Gastrocnemius medialis (tissue), 4 donors: Measurements from ENCODE around the gene CABP7. TPM values are rescaled to one million over a fixed set of nuclear protein-coding genes. Genes with fewer than 3 reads are reported as not detected.

Experiments used
- ATAC-seq, 2 donors: fragments of 150-250 bp; one replicate each; pipeline ENCODE4 v1.9.1; 2016
- DNase-seq, 2 donors: peaks; one replicate each; pipeline ENCODE4 v3.0.0-alpha.2; 2019
- H3K27ac ChIP-seq, 4 donors: fragments of 200-600 bp; sonication (generic); 1 replicate in 1 of 4; 2 replicates in 3 of 4; pipeline ENCODE4 v1.5.1; 2016 to 2018; ENCODE audit warnings: mild to moderate bottlenecking in 2 of 4, moderate library complexity in 1 of 4
- H3K27me3 ChIP-seq, 3 donors: fragments of 200-600 bp; sonication (generic) in 2 of 3; 1 replicate in 1 of 3; 2 replicates in 2 of 3; pipeline versions ENCODE4 v1.5.1 to v1.6.0; 2016 to 2019; ENCODE audit warnings: mild to moderate bottlenecking in 1 of 3, moderate library complexity in 1 of 3
- H3K36me3 ChIP-seq, 2 donors: fragments of 200-600 bp; sonication (generic) in 1 of 2; one replicate each; pipeline ENCODE4 v1.5.1; 2017 to 2018
- H3K4me1 ChIP-seq, 2 donors: fragments of 200-600 bp; sonication (generic) in 1 of 2; one replicate each; pipeline ENCODE4 v1.5.1; 2016 to 2017; ENCODE audit warnings: mild to moderate bottlenecking in 2 of 2
- H3K4me3 ChIP-seq, 4 donors: fragments of 200-600 bp; sonication (generic) in 3 of 4; 1 replicate in 1 of 4; 2 replicates in 3 of 4; pipeline ENCODE4 v1.5.1; 2016 to 2019; ENCODE audit warnings: mild to moderate bottlenecking in 2 of 4
- H3K9me3 ChIP-seq, 3 donors: fragments of 200-600 bp; sonication (generic) in 2 of 3; 1 replicate in 1 of 3; 2 replicates in 2 of 3; pipeline ENCODE4 v1.5.1; 2016 to 2019
- POLR2A ChIP-seq, 2 donors: fragments of 450-650 bp; IDR thresholded peaks; one replicate each; pipeline ENCODE4 v1.6.1; 2017; ENCODE audit warnings: antibody characterized with exemption in 2 of 2, mild to moderate bottlenecking in 2 of 2, moderate library complexity in 2 of 2
- in situ Hi-C, 4 donors: fragments of 200-750 bp; cut with MboI; loops; one replicate each; pipeline versions ENCODE4 v1.15.0 to v1.8.0; 2017; ENCODE audit warnings: low sequenced_read_pairs in 4 of 4
- intact Hi-C: fragments of 100-400 bp; cut with DNase I; formaldehyde crosslinking; loops from one replicate; pipeline ENCODE4 v1.15.1; 2023; ENCODE audit warnings: low total_unique reads
- total RNA-seq, 4 donors: library from RNA; depleted of rRNA; stranded (reverse); fragments of >200 nt; gene quantifications; one replicate each; pipeline versions ENCODE4 v1.1.0 to v1.2.3, GENCODE V29; 2016
- TF ChIP-seq, protein P1 (sequence below), 5 experiments: fragments of 450-650 bp in 3 of 5; fragments of 200-600 bp in 2 of 5; sonication (generic) in 2 of 5; IDR thresholded peaks in 4 of 5; conservative IDR thresholded peaks in 1 of 5; 1 replicate in 4 of 5; 2 replicates in 1 of 5; pipeline ENCODE4 v1.5.1; 2016 to 2019; ENCODE audit warnings: antibody characterized with exemption in 5 of 5, mild to moderate bottlenecking in 3 of 5, moderate library complexity in 3 of 5

The CABP7 gene
- total RNA-seq, result not detected

DNA sequence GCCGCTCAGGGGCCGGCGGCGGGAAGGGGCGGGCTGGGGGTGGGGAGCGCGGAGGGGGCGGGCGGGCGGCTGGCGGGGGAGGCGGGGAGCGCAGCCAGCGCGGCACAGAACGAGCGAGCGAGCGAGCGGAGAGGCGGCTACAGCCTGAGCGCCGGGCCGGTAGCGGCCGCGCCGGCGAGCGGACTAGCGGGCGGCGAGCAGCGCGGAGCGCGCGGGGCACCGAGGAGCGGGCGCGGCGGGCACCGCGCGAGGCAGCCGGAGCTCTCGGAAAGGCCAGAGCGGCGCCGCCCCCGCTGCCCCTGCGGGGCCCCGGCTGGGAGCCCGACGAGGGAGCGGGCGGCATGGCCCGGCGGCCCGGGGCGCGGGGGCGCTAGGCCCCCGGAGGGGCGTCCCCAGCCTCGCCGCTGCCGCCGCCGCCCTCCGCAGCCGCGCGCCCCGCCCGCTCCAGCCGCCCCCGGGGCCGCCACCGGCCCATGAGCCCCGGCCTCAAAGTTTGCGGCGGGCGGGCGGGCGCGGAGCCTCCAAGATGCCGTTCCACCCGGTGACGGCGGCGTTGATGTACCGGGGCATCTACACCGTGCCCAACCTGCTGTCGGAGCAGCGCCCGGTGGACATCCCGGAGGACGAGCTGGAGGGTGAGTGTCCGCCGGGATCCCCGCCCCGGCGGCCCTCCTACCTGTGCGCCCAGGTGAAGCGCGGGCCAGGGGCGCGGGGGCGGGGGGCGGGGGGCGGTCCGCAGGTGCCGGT lies at the start of gene CABP7:
CABP7 (plus strand) TSS at position 105 of the 747 bp plus-strand sequence; CDS start at position 527, 422 bp downstream.
- ATAC-seq, result no peak
- H3K4me1 ChIP-seq, result no peaks in the 10 kb centered on the region
- no peak within 1 kb of the TSS for H3K4me3 ChIP-seq
- intact Hi-C loops (no loop called here), in situ Hi-C loops (no loop called here)
- peaks cover 24 to 26% (median 24%) of the 10 kb centered on the region in 3 donors for H3K27me3 ChIP-seq
- TF ChIP-seq, protein P1, sequence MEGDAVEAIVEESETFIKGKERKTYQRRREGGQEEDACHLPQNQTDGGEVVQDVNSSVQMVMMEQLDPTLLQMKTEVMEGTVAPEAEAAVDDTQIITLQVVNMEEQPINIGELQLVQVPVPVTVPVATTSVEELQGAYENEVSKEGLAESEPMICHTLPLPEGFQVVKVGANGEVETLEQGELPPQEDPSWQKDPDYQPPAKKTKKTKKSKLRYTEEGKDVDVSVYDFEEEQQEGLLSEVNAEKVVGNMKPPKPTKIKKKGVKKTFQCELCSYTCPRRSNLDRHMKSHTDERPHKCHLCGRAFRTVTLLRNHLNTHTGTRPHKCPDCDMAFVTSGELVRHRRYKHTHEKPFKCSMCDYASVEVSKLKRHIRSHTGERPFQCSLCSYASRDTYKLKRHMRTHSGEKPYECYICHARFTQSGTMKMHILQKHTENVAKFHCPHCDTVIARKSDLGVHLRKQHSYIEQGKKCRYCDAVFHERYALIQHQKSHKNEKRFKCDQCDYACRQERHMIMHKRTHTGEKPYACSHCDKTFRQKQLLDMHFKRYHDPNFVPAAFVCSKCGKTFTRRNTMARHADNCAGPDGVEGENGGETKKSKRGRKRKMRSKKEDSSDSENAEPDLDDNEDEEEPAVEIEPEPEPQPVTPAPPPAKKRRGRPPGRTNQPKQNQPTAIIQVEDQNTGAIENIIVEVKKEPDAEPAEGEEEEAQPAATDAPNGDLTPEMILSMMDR (IDR thresholded peaks at IDR 0.05 in 4 of 5, conservative IDR thresholded peaks at IDR 0.05 in 1 of 5), result no peak
- no peak for DNase-seq
- no peak within 1 kb of the TSS for H3K27ac ChIP-seq
- H3K9me3 ChIP-seq, result no peaks in the 10 kb centered on the region
- no peaks in the 10 kb centered on the region for H3K36me3 ChIP-seq

DNA sequence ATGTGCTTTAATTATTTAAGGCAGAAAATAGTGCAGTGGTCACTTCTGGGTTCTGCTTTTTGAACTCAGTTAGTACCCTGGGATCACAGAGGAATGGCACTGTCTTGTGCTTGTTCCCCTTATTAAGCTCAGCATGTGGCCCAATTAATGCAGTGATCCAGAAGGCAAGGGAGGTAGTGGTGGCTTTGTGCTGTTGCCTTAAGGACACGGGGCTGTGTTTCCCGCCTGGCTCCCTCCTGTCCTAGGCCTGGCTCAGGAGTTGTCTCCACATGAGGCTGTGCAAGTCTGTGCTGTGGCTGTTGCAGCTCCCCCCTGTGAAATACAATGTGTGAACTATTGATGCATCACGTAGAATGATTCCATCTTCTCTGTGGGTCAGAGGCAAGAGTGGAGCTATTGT lies 49.2 kb upstream of the CABP7 start:
- Histone ChIP-seq H3K4me3 (no peak overlapping the region), H3K4me1 (no peaks in the 10 kb centered on the region), H3K36me3 (peaks cover 0 to 77% of the 10 kb centered on the region in 2 donors), H3K9me3 (no peaks in the 10 kb centered on the region), H3K27ac (no peak overlapping the region), H3K27me3 (no peaks in the 10 kb centered on the region)
- DNase-seq, result no peak
- TF ChIP-seq, protein P1 (IDR thresholded peaks at IDR 0.05 in 4 of 5, conservative IDR thresholded peaks at IDR 0.05 in 1 of 5), result no peak
- no peak for TF ChIP-seq POLR2A (IDR thresholded peaks at IDR 0.05)
- ATAC-seq, result no peak
- intact Hi-C loops (no loop called here), in situ Hi-C loops (no loop called here)

DNA sequence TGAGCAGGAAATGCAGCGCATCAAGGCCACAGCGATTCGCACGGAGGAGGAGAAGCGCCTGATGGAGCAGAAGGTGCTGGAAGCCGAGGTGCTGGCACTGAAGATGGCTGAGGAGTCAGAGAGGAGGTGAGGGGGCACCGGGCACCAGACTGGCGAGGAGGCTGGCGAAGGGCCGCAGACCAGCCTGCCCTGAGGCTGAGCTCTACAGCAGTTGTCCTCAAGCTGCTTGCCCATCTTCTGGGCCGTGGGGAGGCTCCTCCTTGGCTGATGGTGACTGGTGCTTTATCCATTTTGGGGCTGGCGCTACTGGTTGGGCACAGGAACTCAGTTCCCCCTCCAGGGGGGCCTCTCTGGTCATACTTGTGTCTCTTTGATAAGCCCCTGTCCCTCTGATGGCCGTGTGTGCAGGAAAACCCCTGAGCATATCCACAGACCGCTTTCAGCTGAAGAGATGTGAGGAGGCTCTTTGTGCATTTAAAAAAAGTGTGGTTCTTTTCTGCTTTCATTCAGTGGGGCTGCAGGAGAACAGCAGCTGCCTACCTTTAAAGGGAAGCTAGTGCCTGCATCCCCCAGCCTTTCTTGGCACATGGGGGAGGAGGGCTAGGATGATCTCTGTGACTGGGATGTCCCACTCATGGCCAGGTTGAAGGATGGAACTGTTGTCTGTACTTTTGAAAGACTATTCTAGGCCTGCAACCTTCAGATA lies 46.3 kb upstream of the CABP7 start:
- TF ChIP-seq, protein P1 (IDR thresholded peaks at IDR 0.05 in 4 of 5, conservative IDR thresholded peaks at IDR 0.05 in 1 of 5), result no peak
- no peak for TF ChIP-seq POLR2A (IDR thresholded peaks at IDR 0.05)
- no peak for DNase-seq
- H3K4me1 ChIP-seq, result no peaks in the 10 kb centered on the region
- ATAC-seq, result no peak
- no peak overlapping the region for H3K4me3 ChIP-seq
- H3K36me3 ChIP-seq, result peaks cover 0 to 90% of the 10 kb centered on the region in 2 donors
- in situ Hi-C loops (no loop called here), intact Hi-C loops (no loop called here)
- no peak overlapping the region for H3K27ac ChIP-seq
- H3K9me3 ChIP-seq, result no peaks in the 10 kb centered on the region
- H3K27me3 ChIP-seq, result no peaks in the 10 kb centered on the region

DNA sequence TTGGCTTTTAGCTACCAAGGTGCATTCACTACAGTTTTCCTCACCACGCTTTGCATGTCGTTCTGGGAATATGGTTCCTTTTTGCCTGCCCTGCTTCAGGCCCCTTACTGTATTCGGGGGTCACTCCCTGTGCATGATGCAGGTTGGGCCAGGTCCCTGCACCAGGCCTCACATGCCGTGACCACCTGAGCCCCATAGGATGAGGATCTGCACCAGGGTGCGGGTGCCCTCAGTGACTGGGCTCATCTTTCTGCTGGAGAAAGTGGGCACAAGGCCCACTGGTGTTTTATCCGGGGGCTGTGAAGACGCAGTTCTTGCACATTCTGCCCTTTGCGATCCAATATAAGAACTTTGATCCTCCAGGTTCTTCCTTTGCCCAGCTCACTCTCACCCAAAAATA lies 45.7 kb upstream of the CABP7 start:
- TF ChIP-seq, protein P1 (IDR thresholded peaks at IDR 0.05 in 4 of 5, conservative IDR thresholded peaks at IDR 0.05 in 1 of 5), result no peak
- no peak for TF ChIP-seq POLR2A (IDR thresholded peaks at IDR 0.05)
- H3K4me3 ChIP-seq, result no peak overlapping the region
- H3K4me1 ChIP-seq, result no peaks in the 10 kb centered on the region
- no peak overlapping the region for H3K27ac ChIP-seq
- DNase-seq (no peak), ATAC-seq (no peak)
- H3K36me3 ChIP-seq, result peaks cover 0 to 90% of the 10 kb centered on the region in 2 donors
- in situ Hi-C loops (no loop called here), intact Hi-C loops (no loop called here)
- H3K27me3 ChIP-seq, result no peaks in the 10 kb centered on the region
- H3K9me3 ChIP-seq, result no peaks in the 10 kb centered on the region
